SK-N-MC (cell line): Measurements from ENCODE around the gene TRPM2.

ENCODE experiments used
- EZH2 ChIP-seq: fragments of 200-600 bp; sonication (generic); IDR thresholded peaks from one replicate; pipeline ENCODE4 v1.6.1; 2017; ENCODE audit warnings: antibody characterized with exemption
- POLR2AphosphoS5 ChIP-seq: IDR thresholded peaks from 2 replicates; pipeline ENCODE4 v1.6.1; 2012; ENCODE audit warnings: mild to moderate bottlenecking, low read depth, low read length, borderline replicate concordance

DNA sequence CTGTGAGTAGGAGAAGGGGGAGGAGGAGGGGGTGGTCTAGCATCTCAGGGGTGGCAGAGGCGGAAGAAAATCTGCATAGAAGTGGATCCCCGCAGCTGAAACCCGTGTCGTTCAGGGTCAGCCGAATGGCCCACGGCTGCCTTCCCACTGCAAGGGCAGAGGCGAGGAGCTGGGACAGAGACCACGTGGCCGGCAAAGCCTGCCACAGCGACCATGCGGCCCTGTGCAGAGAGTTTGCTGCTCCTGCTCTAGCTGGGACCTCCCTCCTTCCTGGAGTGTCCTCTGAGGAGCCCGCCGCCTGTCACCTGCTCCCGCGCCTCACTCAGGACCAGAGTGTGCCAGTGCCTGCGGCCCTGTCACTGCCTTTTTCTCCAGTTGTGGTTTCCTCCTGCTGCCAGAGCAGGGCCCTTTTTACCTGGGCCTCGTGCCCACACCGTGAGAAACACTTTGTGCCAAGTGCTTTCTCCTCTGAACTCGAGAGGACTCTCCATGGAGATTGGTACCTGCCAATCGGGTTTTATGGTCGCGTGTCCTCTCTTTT, 5.4 kb upstream of the TRPM2 start:
- TF ChIP-seq EZH2 (no peak), POLR2AphosphoS5 (no peak)
